Activated CD4-positive, alpha-beta T cell treated with anti-CD3 and anti-CD28 coated beads, Interleukin-2, amount 50 U/mL, for 1 hour (primary cell): ENCODE results near the gene MARCHF11.

Source experiments
- DNase-seq: peaks from one replicate; pipeline ENCODE4 v3.0.0-alpha.2; 2020

MARCHF11 gene

GRCh38 chr5:16131878-16132277 is 47.7 kb downstream of the MARCHF11 start:
- DNase-seq = no peak

- no peak for DNase-seq
These were observed 50.6 kb downstream of the MARCHF11 start for GRCh38 chr5:16128944-16129343.

GRCh38 chr5:16127865-16128544 is 51.6 kb downstream of the MARCHF11 start:
- DNase-seq = no peak

- no peak for DNase-seq
These were observed 59.0 kb downstream of the MARCHF11 start for GRCh38 chr5:16120579-16120978.

- DNase-seq = no peak
These were observed 59.8 kb downstream of the MARCHF11 start for GRCh38 chr5:16119790-16120189.

- DNase-seq = no peak
These were observed 64.5 kb downstream of the MARCHF11 start for GRCh38 chr5:16115140-16115539.

GRCh38 chr5:16108418-16108817 is 71.2 kb downstream of the MARCHF11 start:
- DNase-seq = no peak

DNA sequence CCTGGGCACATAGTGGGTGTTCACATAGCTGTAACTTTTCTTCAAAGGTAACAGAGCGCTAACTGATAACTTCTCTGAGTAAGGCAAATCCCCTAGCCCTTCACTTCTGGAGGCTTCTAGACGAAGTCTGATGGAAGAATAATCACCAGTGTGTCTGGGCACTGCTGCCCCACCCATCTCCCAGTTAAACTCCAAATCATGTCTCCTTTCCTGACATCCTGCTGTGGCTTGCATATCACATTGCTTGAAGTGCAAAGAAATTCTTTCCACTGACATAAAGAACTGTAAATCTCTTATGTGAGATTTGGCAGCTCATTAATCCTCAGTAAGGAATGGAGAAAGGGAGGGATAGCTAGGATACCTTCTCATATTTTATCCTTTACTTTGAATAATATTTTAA is 74.6 kb downstream of the MARCHF11 start:
- DNase-seq = no peak

- DNase-seq = no peak
These were observed 84.0 kb downstream of the MARCHF11 start for GRCh38 chr5:16095612-16096011.

- no peak for DNase-seq
These were observed 89.3 kb downstream of the MARCHF11 start for GRCh38 chr5:16090270-16090669.

DNA sequence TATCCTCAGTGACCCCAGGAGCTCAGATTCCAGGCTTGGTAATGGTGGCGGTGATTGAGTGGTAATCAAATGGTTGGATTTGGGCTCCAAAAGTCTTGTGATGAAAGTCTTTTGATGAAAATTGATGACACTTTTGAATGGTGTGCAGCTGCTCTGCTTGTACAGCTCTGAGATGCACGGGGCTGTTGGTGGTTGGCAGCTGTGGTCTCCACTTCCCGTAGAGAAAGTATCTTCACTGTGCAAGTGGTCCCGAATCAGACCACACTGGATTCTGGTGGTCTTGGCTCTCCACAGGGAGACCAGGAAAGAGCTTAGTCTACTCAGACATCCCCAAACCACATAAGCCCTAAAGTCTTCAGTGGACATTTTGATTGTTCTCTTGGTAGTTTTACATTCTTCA is 96.6 kb downstream of the MARCHF11 start:
- no peak for DNase-seq

GRCh38 chr5:16082053-16082452 is 97.5 kb downstream of the MARCHF11 start:
- no peak for DNase-seq

DNA sequence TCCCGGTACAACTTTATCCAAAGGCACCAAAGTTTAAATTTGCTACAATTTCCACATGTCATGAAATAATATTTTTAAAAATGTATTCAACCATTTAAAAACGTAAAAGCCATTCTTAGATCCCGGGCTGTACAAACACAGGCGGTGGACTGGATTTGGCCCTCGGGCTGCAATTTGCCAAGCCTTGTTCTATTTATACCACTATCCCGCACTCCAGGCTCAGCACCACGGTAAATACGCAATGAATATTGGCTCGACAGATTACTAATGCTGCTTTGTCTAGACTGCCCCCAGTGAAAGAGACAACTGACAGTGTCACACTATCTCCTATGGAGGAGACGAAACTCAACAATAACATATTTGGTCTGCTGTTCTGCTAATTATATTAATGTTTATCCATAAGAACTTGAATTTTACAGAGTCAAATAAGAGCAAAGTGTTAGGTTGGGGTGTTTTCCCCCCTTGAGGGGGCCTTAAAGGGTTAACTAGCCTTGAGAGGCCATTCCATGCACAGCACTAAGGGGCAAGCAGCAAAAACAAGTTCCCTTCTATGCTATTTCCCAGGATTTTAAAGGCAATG is 98.1 kb downstream of the MARCHF11 start:
- DNase-seq = no peak

- DNase-seq = no peak
These were observed 102.9 kb downstream of the MARCHF11 start for GRCh38 chr5:16076657-16077056.

DNA sequence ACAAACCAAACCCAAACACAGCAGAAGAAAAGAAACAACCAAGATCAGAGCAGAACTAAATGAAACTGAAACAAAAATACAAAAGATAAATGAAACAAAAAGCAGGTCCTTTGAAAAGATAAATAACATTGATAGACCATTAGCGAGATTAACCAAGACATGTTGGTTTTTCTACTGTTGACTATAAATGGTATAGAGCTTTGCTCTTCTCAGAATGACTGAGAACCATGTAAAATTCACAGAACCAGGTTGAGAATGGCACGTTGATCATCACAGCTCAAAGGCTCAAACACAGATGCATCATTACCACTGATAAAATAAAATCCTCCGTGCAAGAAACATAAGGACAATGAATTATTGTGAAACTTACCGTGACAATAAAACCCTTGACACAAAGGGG is 105.2 kb downstream of the MARCHF11 start:
- no peak for DNase-seq

DNA sequence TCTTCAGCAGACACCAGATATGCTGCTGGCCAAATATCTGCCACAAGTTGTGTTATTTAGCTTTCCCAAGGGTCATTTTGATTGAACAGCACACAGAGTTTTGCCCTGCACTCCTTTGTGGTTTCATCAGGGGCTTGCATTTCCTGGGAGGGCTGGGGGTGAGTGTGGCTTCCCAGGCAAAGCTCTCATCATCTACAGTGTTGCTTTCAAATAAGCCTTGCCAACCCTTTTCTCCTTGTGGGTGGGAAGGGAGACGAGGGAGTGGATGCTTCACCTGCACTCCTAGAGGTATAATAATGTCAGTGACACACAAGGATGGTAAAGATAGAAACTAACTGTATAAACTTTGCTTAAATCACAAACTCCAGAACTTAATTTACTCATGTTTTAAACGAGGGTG is 107.0 kb downstream of the MARCHF11 start:
- DNase-seq = no peak

DNA sequence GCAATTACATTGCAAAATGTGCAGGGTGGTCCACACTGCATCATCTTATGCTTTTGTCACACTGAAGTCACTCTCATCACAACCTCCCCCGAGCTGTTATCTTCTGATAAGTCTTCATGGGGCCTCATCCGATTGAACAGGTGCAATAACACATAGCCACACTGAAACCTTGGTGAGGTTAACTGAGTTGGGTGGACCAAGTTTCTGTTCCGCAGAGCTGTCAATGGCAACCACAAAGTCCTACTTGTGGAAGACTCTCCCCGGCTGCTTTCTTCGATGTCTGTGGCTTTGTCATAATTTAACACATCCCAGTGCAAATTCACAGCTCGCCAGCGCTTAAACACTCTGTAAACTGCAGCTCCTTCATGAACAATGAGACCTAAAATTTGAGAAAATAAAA is 112.2 kb downstream of the MARCHF11 start:
- DNase-seq = no peak

DNA sequence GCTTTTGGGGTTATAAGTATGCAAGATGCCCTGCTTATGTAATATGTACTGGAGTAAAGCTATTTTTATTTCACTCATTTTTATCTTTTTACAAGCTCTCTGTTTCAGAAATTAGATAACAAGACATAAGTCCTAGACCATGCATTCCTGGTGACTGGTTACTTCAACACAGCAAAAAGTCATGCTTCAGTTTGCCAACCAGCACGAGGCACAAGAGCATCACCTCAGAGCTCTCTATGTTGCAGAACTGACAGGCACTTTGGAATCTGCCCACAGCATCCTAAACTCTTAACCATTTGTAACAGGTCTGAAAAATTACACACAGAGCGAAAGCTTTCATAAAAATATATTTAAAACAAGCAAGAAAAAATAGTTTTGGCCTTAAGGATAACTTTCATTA is 112.8 kb downstream of the MARCHF11 start:
- DNase-seq = no peak

DNA sequence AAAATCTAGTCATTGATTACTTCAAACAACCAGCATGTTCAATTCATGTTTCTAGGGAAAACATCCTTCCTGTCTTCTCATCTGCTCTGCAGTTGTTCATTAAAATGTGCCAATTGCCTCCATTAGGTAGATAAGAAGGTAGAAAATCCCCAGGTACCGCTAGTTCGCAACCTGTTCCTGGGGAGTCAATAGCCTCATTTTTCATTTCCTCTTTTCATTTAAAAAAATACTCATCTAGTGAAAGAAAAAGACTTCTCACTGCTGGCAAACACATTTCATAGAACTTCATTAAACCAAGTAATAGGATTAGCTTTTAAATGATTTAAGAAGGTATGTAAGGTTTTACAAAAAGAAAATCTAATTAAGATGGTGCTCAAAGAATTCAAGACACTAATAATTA is 113.3 kb downstream of the MARCHF11 start:
- no peak for DNase-seq

DNA sequence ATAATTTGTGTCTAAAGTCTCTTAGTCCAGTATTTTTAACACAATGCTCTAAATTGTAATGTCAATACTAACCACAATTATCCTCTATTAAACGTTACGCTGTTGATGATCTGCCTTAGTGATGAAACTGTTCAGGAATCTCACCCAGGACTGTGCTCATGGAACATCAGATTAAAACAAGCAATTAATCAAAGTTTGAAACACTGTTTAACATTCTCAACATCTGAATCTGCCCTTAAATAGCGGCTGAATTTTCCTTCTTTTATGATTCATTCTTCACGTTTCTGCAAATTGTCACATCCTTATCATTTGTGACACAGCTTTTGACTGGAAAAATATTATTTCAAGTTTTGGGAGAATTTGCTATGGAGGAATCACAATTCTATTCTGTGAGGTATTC is 113.8 kb downstream of the MARCHF11 start:
- no peak for DNase-seq

GRCh38 chr5:16064135-16064893 is 115.3 kb downstream of the MARCHF11 start:
- no peak for DNase-seq

- no peak for DNase-seq
These were observed 118.4 kb downstream of the MARCHF11 start for GRCh38 chr5:16061163-16061562.

GRCh38 chr5:16057277-16057676 is 122.3 kb downstream of the MARCHF11 start:
- DNase-seq = no peak

DNA sequence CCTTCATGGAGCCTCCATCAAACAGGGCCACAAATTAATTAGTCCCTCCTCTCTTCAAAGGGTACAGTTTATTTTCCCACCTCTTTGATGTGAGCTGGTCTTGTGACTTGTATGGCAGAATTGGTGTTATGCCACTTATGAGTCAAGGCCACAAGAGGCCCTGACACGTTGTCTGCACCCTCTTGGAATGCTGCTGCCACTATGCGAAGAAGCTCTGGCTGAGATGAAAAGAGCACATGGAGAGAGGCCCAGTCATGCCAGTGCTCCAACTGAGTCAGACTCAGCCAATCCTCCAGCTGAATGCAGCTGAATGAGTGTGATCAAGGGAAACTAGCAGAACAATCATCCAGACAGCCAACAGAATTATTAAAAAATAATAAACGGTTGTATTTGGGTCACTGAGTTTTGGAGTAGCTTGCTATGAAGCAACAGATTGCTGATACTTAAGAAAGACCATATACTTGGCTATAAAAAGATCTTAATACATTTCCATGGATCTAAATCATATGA is 128.3 kb downstream of the MARCHF11 start:
- no peak for DNase-seq
